ENCODE results near the gene EPN3. TPM values are rescaled to one million over a fixed set of nuclear protein-coding genes. Genes with fewer than 3 reads are reported as not detected.

EPN3 gene
- total RNA-seq, result not detected

DNA sequence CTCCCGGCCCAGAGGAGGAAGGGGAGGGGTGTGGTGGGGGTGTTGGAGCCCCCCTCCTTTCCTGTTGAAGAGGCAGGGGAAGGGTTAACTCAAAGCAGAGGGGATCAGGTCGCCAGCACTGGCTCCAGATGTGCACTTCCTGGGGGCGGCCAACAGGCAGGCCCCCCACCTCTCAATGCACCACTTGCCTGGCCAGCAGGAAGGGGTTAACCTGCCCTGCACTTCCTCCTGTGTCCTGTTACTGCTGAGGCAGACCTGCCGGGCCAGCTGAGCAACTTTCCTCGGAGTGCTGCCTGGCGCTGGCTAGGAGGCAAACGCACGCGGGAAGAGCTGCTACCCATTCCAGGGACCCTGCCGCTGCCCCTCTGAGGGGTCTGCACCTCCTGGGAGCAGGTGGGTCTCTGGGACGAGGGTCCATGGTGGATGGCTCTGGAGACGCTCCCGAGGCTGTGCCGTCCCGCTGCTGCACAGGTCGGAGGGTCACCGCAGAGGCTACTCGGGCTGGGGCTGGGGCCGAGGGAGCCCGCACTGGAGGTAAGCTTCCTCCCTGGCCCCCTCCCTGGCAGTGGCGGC lies at the start of gene EPN3:
TSS of gene EPN3 (plus strand) at position 284 of the 573 bp plus-strand sequence. CDS start 3,822 bp downstream, outside the sequence.
- H3K4me3 Mint-ChIP-seq, result no peak within 1 kb of the TSS
- DNase-seq, result no peak
- peaks cover 49% of the 10 kb centered on the region for H3K27me3 Mint-ChIP-seq (ENCODE audit: low read depth)
- CTCF ChIA-PET, result interaction anchor here (0.6 kb wide), 1 partner anchor 201 kb away, joined by 5 read pairs; no protein-coding TSS in a partner anchor
- H3K36me3 Mint-ChIP-seq (ENCODE audit: low read depth), result no peaks in the 10 kb centered on the region
- H3K4me1 Mint-ChIP-seq (ENCODE audit: low read depth), result peaks cover 15% of the 10 kb centered on the region
- intact Hi-C loops (cut with micrococcal nuclease), result no loop called here
- no peak within 1 kb of the TSS for H3K27ac Mint-ChIP-seq
- H3K9me3 Mint-ChIP-seq, result no peaks in the 10 kb centered on the region

GRCh38 chr17:50483266-50483665 lies 49.3 kb upstream of the EPN3 start:
- peak overlapping the region; percentile 30 for H3K27ac Mint-ChIP-seq
- H3K27me3 Mint-ChIP-seq (ENCODE audit: low read depth), result no peaks in the 10 kb centered on the region
- DNase-seq, result no peak
- H3K4me1 Mint-ChIP-seq (ENCODE audit: low read depth), result peaks cover 27% of the 10 kb centered on the region
- no peaks in the 10 kb centered on the region for H3K9me3 Mint-ChIP-seq
- no peak overlapping the region for H3K4me3 Mint-ChIP-seq
- intact Hi-C loops (cut with micrococcal nuclease), result loop anchor here (5.0 kb wide), 1 partner anchor 359 kb away; no protein-coding TSS in a partner anchor
- CTCF ChIA-PET, result interaction anchor here (0.6 to 2.4 kb wide), 19 partner anchors 9 to 395 kb away, joined by 3 to 13 read pairs (median 4); partner anchors contain the start of genes ACSF2 and COL1A1
- H3K36me3 Mint-ChIP-seq (ENCODE audit: low read depth), result peaks cover 17% of the 10 kb centered on the region

DNA sequence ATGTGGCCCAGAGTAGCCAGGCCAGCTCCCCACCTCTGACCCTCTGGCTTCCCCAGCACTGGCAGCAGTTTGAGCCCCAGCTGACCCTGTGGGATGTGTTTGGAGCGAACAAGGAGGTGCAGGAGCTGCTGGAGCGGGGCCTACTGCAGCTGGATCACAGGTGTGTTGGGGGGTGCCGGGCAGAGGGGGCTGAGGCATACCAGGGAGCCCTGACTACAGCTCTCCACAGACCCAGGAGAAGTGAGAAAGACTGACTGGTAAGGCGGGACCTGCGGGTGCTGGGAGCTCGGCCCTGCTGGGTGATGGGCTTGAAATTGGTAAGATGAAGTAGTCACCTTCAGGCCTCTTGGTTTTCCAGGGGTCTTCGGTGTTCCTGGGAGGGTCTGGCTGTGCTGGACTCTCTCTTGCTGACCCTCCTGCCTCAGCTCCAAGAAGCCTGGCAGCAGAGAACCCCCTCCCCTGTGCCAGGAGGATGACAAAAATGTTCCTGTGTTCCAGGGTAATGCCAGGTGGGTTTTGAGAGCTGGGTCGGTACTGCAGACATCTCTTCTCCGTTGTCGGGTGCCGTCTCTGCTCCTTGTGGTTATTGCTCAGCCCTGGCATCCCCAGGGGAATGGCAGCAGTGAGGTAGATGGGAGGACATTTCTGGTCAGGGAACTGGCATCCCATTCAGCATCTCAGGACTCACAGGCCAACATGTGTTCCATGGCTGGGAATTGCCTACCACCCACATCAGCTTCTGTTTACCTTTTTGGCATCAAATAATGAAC lies 48.0 kb upstream of the EPN3 start:
- intact Hi-C loops (cut with micrococcal nuclease), result loop anchor here (5.0 kb wide), 1 partner anchor 358 kb away; no protein-coding TSS in a partner anchor

DNA sequence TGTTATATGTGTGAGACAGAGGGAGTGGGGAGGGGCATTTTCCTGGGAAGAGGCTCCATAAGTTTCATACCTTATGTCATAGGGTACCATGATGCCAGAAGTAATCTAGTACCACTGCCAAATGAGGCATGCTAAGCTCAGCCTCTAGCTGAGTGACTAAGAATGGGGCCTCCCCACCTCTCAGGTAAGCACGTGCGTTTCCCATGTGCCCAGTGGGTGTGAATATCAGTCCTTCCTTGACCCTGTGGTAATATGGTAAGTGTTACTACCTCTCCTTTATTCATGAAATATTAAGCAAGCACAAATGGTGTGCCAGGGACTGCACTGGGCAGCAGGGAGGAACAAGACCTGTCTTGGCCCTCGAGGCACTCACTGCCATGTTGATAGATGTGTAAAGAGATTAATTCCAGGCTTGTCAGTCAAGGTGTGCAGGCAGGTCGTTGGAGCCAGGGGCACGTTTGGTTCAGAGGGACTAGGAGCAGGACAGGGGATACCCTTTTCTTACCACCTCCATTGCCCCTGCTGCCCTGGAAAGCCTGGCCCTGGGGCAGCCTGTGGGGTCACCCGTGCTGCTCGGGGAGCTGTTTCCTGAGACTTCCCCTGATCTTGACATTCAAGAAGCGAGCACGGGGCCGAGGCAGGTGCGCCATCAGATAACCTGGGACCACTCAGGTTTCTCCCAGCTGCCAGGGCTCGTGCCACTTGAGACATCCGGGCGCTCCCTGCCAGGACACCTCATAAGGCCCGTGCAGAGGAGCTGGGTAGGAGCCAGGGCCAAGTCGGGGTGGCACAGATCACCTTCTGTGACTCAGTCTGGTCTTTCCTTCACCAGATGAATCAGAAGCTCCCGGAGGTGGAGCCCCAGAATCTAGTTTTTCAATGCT lies 45.1 kb upstream of the EPN3 start:
- DNase-seq, result peak; percentile 36
- H3K4me1 Mint-ChIP-seq (ENCODE audit: low read depth), result peaks cover 8% of the 10 kb centered on the region
- no peak overlapping the region for H3K4me3 Mint-ChIP-seq

More for the DNA sequence above, 48.0 kb upstream of the EPN3 start:
- DNase-seq, result no peak
- no peaks in the 10 kb centered on the region for H3K9me3 Mint-ChIP-seq
- CTCF ChIA-PET, result interaction anchor here (0.6 to 2.4 kb wide), 13 partner anchors 9 to 357 kb away, joined by 3 to 11 read pairs (median 4); no protein-coding TSS in a partner anchor
- no peak overlapping the region for H3K4me3 Mint-ChIP-seq
- H3K27me3 Mint-ChIP-seq (ENCODE audit: low read depth), result no peaks in the 10 kb centered on the region
- H3K36me3 Mint-ChIP-seq (ENCODE audit: low read depth), result peaks cover 16% of the 10 kb centered on the region
- H3K27ac Mint-ChIP-seq, result no peak overlapping the region
- H3K4me1 Mint-ChIP-seq (ENCODE audit: low read depth), result peaks cover 22% of the 10 kb centered on the region

DNA sequence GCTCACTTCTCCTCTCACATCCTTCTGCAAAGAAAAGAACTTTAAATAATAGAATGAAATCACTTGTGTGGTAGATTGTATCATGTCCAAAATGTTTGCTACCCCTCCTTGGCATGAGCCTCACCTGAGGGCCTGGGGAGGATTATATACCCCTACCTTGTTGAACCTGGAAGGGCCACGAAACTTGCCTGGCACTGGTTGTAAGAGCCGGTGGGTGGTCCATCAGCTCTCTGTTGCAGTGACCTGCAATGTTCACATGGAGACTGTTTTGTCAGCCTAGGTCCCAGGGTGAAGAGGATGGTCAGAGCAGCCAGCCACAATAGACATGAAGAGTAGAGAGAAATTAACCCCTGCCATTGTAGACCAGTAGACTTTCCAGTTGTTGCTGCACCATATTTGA lies 43.7 kb upstream of the EPN3 start:
- H3K27me3 Mint-ChIP-seq (ENCODE audit: low read depth), result no peaks in the 10 kb centered on the region
- H3K27ac Mint-ChIP-seq, result no peak overlapping the region
- DNase-seq, result no peak
- no peaks in the 10 kb centered on the region for H3K9me3 Mint-ChIP-seq
- intact Hi-C loops (cut with micrococcal nuclease), result no loop called here
- H3K4me3 Mint-ChIP-seq, result no peak overlapping the region
- H3K4me1 Mint-ChIP-seq (ENCODE audit: low read depth), result peaks cover 8% of the 10 kb centered on the region
- CTCF ChIA-PET, result interaction anchor here (0.7 kb wide), 1 partner anchor 15 kb away, joined by 3 read pairs; no protein-coding TSS in a partner anchor
- peaks cover 6% of the 10 kb centered on the region for H3K36me3 Mint-ChIP-seq (ENCODE audit: low read depth)

More for the DNA sequence above, 45.1 kb upstream of the EPN3 start:
- intact Hi-C loops (cut with micrococcal nuclease), result loop anchor here (1.0 kb wide), 1 partner anchor 24 kb away; no protein-coding TSS in a partner anchor
- Mint-ChIP-seq H3K9me3 (no peaks in the 10 kb centered on the region), H3K36me3 (ENCODE audit: low read depth) (peaks cover 14% of the 10 kb centered on the region), H3K27ac (peak overlapping the region; percentile 61), H3K27me3 (ENCODE audit: low read depth) (no peaks in the 10 kb centered on the region)
- CTCF ChIA-PET, result interaction anchor here (1.0 to 1.3 kb wide), 2 partner anchors 13 to 136 kb away, joined by 3 to 5 read pairs; no protein-coding TSS in a partner anchor

DNA sequence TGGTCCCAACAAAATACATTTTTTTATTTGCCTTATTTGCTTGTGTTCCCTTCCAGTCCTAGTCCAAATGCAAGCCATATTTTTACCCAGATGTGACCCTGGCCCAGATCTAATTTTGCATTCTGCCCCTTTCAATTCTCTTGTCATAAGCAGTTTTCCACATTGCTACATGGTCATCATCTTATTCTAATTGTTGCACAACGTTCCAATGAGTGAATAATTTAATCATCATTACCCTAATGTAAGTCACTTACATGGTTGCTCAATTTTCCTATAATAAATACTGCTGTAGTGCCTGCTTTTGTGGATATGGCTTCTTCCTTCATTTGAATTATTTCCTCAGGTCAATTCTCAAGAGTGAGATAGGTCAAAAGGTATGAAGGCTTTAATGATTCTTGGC lies 41.0 kb upstream of the EPN3 start:
- Mint-ChIP-seq H3K4me1 (ENCODE audit: low read depth) (peaks cover 8% of the 10 kb centered on the region), H3K36me3 (ENCODE audit: low read depth) (peaks cover 2% of the 10 kb centered on the region), H3K27me3 (ENCODE audit: low read depth) (no peaks in the 10 kb centered on the region), H3K9me3 (no peaks in the 10 kb centered on the region), H3K4me3 (no peak overlapping the region), H3K27ac (no peak overlapping the region)
- intact Hi-C loops (cut with micrococcal nuclease), result no loop called here
- CTCF ChIA-PET, result no interaction called here
- DNase-seq, result no peak

- Mint-ChIP-seq H3K4me1 (ENCODE audit: low read depth) (peaks cover 8% of the 10 kb centered on the region), H3K36me3 (ENCODE audit: low read depth) (peaks cover 2% of the 10 kb centered on the region), H3K27me3 (ENCODE audit: low read depth) (no peaks in the 10 kb centered on the region), H3K9me3 (no peaks in the 10 kb centered on the region), H3K4me3 (no peak overlapping the region), H3K27ac (no peak overlapping the region)
- no peak for DNase-seq
- CTCF ChIA-PET, result interaction anchor here (0.5 to 1.8 kb wide), 2 partner anchors 9 kb away, joined by 3 to 5 read pairs; no protein-coding TSS in a partner anchor
- intact Hi-C loops (cut with micrococcal nuclease), result no loop called here
Observed at GRCh38 chr17:50492214-50492613, 40.3 kb upstream of the EPN3 start.

DNA sequence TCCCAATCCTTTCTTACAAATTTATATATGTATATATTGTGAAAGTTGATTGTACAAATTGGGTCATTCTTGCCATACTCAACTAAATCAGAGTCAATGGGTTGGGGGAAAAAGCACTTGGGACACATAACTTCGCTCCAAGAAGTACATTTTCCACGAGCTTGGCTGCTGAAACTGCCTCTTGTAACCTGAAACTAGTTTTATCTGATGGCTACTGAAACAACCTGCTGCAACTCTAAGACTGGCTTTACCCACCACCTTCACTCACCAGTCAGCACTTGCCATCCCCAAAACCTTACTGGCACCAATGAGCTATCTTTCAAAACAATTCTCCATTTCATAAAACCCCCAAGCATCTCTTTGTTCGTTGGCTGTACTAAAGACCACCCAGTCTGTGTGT lies 38.8 kb upstream of the EPN3 start:
- DNase-seq, result no peak
- H3K4me3 Mint-ChIP-seq, result no peak overlapping the region
- H3K9me3 Mint-ChIP-seq, result no peaks in the 10 kb centered on the region
- H3K27ac Mint-ChIP-seq, result no peak overlapping the region
- H3K36me3 Mint-ChIP-seq (ENCODE audit: low read depth), result no peaks in the 10 kb centered on the region
- CTCF ChIA-PET, result interaction anchor here (0.6 to 1.4 kb wide), 3 partner anchors 10 to 142 kb away, joined by 3 to 4 read pairs (median 3); partner anchors contain the start of gene RSAD1
- no peaks in the 10 kb centered on the region for H3K4me1 Mint-ChIP-seq (ENCODE audit: low read depth)
- intact Hi-C loops (cut with micrococcal nuclease), result no loop called here
- no peaks in the 10 kb centered on the region for H3K27me3 Mint-ChIP-seq (ENCODE audit: low read depth)

DNA sequence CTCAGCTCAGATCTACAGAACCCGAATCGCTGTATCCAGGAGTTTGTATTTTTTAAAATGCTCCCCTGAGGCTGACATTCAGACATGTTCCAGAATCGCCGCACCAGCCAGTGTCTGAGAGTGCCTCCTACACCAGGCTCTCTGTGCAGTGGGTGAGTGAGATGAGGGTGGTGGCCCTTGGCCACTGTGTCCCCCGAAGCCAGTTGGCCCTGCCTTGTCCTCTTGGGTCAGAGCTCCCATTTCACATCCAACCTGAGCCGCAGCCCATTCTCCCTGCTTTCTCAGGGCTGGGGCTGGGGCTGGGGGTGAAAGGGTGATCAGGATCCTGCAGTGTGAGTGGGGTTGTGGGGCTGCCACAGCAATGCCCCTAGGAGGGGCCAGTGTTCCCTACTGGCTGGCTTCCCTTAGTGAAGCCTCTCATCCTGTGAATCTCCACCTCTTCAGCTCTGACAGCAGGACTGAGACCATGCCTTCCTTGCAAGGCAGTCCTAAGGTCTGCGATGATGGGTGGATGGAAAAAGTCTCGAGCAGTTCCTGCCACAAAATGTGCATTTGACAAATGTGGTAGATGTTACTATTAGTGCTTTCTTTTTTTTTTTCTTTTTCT lies 37.2 kb upstream of the EPN3 start:
- Mint-ChIP-seq H3K36me3 (ENCODE audit: low read depth) (no peaks in the 10 kb centered on the region), H3K27me3 (ENCODE audit: low read depth) (no peaks in the 10 kb centered on the region)

DNA sequence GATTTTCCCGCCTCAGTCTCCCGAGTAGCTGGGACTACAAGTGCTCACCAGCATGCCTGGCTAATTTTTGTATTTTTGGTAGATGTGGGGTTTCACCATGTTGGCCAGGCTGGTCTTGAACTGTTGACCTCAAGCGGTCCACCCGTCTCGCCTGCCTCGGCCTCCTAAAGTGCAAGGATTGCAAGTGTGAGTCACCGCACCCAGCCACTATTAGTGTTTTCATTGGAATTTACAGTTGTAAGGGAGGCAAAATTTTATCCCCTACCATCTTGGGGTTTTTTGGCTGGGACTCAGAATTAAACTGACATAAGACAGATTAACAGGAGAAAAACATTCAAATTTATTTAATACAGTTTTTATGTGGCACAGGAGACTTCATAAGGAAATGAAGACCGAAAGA lies 36.6 kb upstream of the EPN3 start:
- intact Hi-C loops (cut with micrococcal nuclease), result no loop called here
- H3K27ac Mint-ChIP-seq, result no peak overlapping the region
- CTCF ChIA-PET, result interaction anchor here (0.6 kb wide), 1 partner anchor 78 kb away, joined by 5 read pairs; no protein-coding TSS in a partner anchor

More for the DNA sequence above, 37.2 kb upstream of the EPN3 start:
- CTCF ChIA-PET, result interaction anchor here (0.6 kb wide), 1 partner anchor 78 kb away, joined by 5 read pairs; no protein-coding TSS in a partner anchor
- Mint-ChIP-seq H3K9me3 (no peaks in the 10 kb centered on the region), H3K27ac (no peak overlapping the region), H3K4me3 (no peak overlapping the region), H3K4me1 (ENCODE audit: low read depth) (no peaks in the 10 kb centered on the region)
- intact Hi-C loops (cut with micrococcal nuclease), result no loop called here
- DNase-seq, result no peak

DNA sequence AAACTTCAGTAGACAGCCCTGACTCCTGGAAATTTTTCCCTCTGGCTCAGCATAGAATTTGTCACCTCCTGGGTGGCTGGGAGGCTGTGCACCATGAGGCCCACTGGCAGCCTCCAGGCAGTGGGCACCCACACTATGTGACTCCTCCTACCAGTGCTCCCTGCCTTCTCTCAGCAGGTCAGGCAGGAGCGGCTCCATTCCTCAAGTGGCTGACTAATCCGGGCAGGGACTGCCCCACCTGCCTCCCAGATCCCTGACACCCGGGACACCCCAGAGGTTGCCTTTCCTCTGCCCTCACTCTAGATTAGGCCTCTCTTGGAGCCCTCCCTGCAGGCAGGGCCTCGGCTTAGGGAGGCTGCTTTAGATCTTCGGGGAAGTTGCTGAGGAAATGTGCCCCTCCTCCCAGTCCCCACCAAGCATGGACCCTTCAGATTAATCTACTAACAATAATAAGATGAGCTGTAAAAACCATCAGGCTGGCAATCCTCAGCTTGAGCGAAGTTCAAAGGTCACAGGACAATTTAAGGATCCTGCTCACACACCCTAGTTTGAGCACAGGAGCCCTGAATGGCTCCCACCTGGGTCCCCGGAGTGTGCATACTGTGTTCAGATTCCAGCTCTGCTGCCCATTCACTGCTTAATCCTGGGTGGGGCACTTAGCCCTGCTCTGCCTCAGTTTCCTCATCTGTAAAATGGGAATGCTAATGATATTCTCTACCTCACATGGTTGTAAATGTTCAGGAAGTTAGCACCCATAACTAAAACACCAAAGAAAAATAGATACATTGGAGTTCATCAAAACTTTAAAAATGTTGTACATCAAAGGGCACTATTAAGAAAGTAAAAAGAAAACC lies 34.3 kb upstream of the EPN3 start:
- Mint-ChIP-seq H3K9me3 (no peaks in the 10 kb centered on the region), H3K4me3 (no peak overlapping the region), H3K27ac (no peak overlapping the region), H3K36me3 (ENCODE audit: low read depth) (no peaks in the 10 kb centered on the region), H3K4me1 (ENCODE audit: low read depth) (peaks cover 1% of the 10 kb centered on the region), H3K27me3 (ENCODE audit: low read depth) (no peaks in the 10 kb centered on the region)
- DNase-seq, result no peak
- intact Hi-C loops (cut with micrococcal nuclease), result no loop called here
- CTCF ChIA-PET, result interaction anchor here (1.1 kb wide), 2 partner anchors 13 to 19 kb away, joined by 3 to 7 read pairs; no protein-coding TSS in a partner anchor

More for the DNA sequence above, 36.6 kb upstream of the EPN3 start:
- no peaks in the 10 kb centered on the region for H3K4me1 Mint-ChIP-seq (ENCODE audit: low read depth)
- H3K36me3 Mint-ChIP-seq (ENCODE audit: low read depth), result no peaks in the 10 kb centered on the region
- H3K27me3 Mint-ChIP-seq (ENCODE audit: low read depth), result no peaks in the 10 kb centered on the region
- no peaks in the 10 kb centered on the region for H3K9me3 Mint-ChIP-seq
- DNase-seq, result no peak
- no peak overlapping the region for H3K4me3 Mint-ChIP-seq

All from activated naive CD4-positive, alpha-beta T cell treated with anti-CD3 and anti-CD28 coated beads for 36 hours (primary cell).